Measurements from ENCODE around the gene SCPEP1.

Gene SCPEP1

DNA sequence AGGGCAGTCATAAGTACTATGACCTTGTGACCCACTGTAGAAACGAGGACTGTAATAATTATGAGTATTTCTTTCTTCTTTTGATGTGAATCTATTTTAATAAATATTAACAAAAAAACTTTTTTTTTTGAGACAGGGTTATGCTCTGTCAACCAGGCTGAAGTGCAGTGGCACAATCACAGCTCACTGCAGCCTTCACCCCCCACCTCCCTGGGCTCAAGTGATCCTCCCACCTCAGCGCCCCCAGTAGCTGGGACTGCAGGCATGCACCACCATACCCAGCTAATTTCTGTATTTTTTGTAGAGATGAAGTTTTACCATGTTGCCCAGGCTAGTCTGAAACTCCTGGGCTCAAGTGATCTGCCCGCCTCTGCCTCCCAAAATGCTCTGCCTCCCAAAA is 32.6 kb downstream of the SCPEP1 start:
- no peak for DNase-seq (ENCODE audit: low read depth)
- TF ChIP-seq, protein P1, sequence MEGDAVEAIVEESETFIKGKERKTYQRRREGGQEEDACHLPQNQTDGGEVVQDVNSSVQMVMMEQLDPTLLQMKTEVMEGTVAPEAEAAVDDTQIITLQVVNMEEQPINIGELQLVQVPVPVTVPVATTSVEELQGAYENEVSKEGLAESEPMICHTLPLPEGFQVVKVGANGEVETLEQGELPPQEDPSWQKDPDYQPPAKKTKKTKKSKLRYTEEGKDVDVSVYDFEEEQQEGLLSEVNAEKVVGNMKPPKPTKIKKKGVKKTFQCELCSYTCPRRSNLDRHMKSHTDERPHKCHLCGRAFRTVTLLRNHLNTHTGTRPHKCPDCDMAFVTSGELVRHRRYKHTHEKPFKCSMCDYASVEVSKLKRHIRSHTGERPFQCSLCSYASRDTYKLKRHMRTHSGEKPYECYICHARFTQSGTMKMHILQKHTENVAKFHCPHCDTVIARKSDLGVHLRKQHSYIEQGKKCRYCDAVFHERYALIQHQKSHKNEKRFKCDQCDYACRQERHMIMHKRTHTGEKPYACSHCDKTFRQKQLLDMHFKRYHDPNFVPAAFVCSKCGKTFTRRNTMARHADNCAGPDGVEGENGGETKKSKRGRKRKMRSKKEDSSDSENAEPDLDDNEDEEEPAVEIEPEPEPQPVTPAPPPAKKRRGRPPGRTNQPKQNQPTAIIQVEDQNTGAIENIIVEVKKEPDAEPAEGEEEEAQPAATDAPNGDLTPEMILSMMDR (IDR thresholded peaks at IDR 0.05; ENCODE audit: insufficient read depth, low read depth, low read length, missing control alignments): no peak
- no peak overlapping the region for H3K4me3 ChIP-seq (ENCODE audit: low read depth, low read length)

DNA sequence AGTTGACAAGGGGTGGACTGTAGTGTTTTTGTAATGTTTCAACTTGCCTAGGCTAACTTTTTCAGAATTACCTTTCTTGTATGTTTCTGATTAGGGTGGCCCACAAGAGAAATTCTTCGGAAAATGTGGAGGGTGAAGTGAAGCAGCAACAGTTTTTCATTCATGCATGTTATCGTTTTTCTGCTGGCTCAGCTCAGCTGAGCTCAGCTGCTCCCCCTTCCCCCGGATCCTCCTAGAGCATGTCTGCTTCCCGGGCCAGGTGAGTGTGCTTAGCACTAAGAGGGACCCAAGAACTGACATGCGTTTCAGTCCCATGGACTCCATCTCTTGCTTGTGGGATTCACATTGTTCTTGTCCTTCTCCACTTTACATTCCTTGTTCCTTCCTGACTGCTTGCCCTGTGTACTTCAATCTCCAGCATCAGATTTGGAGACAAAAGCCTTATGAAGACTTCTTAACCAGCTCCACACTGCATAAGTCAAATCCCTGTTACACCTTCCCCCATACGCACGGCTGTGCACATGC is 33.6 kb downstream of the SCPEP1 start:
- TF ChIP-seq, protein P1 (IDR thresholded peaks at IDR 0.05; ENCODE audit: insufficient read depth, low read depth, low read length, missing control alignments): no peak
- no peak for DNase-seq (ENCODE audit: low read depth)
- H3K4me3 ChIP-seq (ENCODE audit: low read depth, low read length): no peak overlapping the region

DNA sequence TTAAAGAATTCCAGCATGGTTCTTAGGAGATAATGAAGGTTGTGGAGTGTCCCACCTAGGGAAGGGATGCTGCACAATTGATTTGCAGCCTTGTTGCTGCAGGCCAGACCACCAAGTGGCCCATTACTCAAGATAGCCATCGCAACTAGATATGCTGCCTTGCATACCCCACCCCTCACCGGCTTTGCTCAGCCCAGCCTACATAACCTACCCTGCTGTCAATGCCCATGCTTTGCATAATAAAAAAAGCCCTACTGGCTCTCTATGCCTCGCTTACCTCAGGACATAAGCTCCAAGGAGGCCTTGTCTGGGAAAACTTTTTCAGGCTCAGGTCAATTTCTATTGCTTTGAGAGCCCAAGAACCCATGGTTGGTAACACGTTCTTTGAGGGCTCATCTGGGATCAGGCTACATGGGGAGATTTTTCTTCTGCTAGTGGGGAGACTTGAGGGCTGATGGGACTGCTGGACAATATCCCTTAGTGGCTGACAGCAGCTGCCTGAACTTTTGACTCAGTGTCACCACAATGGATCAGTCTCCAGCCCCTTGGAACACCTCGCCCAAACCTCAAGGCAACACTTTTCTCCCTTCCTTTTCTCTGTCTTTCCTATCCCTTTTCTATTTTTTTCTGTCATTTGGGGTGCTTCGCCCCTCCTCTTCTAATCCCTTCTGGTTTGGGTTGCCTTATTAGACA is 38.3 kb downstream of the SCPEP1 start:
- DNase-seq (ENCODE audit: low read depth): no peak
- TF ChIP-seq, protein P1 (IDR thresholded peaks at IDR 0.05; ENCODE audit: insufficient read depth, low read depth, low read length, missing control alignments): no peak
- H3K4me3 ChIP-seq (ENCODE audit: low read depth, low read length): no peak overlapping the region

DNA sequence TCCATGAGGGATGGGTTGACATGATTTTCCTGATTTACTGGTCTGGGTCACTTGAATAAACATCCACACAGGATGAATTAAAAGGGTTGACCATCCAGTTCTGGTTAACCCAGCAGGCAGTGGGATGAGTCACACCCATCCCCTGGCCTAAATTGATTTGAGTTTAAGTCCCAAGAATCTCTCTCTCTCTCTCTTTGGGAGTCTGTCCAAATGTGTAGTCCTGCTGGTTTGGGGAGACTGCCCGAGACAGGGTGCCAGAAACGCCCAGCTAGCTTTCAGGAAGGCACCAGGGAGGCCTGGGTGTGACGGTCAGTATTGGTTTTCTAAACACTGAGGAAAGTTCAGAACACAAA is 38.8 kb downstream of the SCPEP1 start:
- H3K4me3 ChIP-seq (ENCODE audit: low read depth, low read length): no peak overlapping the region
- TF ChIP-seq, protein P1 (IDR thresholded peaks at IDR 0.05; ENCODE audit: insufficient read depth, low read depth, low read length, missing control alignments): no peak
- DNase-seq (ENCODE audit: low read depth): no peak

DNA sequence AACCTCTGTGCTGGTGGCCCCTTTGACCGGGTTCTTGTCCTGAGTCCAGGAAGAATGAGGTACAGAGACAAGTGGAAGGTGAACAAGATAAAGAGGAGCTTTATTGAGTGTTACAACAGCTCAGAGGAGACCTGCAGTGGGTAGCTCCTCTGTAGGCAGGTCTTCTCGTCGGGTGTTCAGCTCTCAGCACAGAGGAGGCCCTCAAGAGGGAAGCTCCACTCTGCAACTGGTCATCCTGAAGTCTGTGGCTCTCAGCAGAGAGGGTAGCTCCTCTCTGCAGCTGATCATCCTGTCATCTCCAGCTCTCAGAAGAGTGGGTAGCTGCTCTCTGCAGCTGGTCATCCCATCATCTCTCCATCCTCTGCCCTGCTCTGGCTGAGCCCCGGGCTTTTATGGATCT is 39.7 kb downstream of the SCPEP1 start:
- H3K4me3 ChIP-seq (ENCODE audit: low read depth, low read length): no peak overlapping the region
- no peak for DNase-seq (ENCODE audit: low read depth)
- TF ChIP-seq, protein P1 (IDR thresholded peaks at IDR 0.05; ENCODE audit: insufficient read depth, low read depth, low read length, missing control alignments): no peak

DNA sequence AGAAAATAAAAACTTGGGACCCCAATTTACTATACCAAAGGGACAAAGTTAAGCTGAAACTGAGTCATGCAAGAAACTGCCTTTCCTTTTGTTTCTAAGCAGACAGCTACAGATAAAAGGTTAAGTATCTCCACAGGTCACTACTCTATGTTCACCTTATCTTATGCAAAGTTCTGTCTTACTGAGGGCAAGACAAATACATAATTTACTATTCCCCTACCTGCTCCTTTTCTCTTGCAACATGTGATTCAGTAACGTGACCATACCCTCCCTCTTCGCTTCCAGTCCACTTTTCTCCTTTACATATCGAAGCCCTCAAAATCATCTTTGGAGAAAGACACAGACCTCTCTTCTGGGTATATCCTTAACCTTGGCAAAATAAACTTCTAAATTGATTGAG is 42.3 kb downstream of the SCPEP1 start:
- TF ChIP-seq, protein P1 (IDR thresholded peaks at IDR 0.05; ENCODE audit: insufficient read depth, low read depth, low read length, missing control alignments): no peak
- no peak overlapping the region for H3K4me3 ChIP-seq (ENCODE audit: low read depth, low read length)
- DNase-seq (ENCODE audit: low read depth): no peak
